Transverse colon (tissue), 4 donors: ENCODE results near the gene TGFBR3L.

Experiments used
- POLR2A ChIP-seq: fragments of 450-650 bp; IDR thresholded peaks from one replicate; pipeline ENCODE4 v1.6.1; 2016; ENCODE audit warnings: antibody characterized with exemption, mild to moderate bottlenecking, moderate library complexity
- POLR2AphosphoS5 ChIP-seq, 3 donors: sonication (generic); formaldehyde crosslinking; IDR thresholded peaks; one replicate each; pipeline ENCODE4 v1.6.1; 2016; ENCODE audit warnings: antibody characterized with exemption in 3 of 3
- TF ChIP-seq, protein P1 (sequence below), 5 experiments: fragments of 200-600 bp in 3 of 5; fragments of 450-650 bp in 2 of 5; sonication (generic) in 3 of 5; IDR thresholded peaks; 1 replicate in 2 of 5; 2 replicates in 3 of 5; pipeline ENCODE4 v1.5.1; 2016 to 2017; ENCODE audit warnings: antibody characterized with exemption in 5 of 5, inconsistent platforms in 3 of 5, mild to moderate bottlenecking in 2 of 5, moderate library complexity in 1 of 5

- TF ChIP-seq, protein P1, sequence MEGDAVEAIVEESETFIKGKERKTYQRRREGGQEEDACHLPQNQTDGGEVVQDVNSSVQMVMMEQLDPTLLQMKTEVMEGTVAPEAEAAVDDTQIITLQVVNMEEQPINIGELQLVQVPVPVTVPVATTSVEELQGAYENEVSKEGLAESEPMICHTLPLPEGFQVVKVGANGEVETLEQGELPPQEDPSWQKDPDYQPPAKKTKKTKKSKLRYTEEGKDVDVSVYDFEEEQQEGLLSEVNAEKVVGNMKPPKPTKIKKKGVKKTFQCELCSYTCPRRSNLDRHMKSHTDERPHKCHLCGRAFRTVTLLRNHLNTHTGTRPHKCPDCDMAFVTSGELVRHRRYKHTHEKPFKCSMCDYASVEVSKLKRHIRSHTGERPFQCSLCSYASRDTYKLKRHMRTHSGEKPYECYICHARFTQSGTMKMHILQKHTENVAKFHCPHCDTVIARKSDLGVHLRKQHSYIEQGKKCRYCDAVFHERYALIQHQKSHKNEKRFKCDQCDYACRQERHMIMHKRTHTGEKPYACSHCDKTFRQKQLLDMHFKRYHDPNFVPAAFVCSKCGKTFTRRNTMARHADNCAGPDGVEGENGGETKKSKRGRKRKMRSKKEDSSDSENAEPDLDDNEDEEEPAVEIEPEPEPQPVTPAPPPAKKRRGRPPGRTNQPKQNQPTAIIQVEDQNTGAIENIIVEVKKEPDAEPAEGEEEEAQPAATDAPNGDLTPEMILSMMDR (IDR thresholded peaks at IDR 0.05) = no peak
- TF ChIP-seq POLR2AphosphoS5 (IDR thresholded peaks at IDR 0.05) (no peak), POLR2A (no peak)
Measured at GRCh38 chr19:7963566-7963965, 48.9 kb downstream of the TGFBR3L start.
